ENCODE results near the gene KISS1R.

The KISS1R gene

DNA sequence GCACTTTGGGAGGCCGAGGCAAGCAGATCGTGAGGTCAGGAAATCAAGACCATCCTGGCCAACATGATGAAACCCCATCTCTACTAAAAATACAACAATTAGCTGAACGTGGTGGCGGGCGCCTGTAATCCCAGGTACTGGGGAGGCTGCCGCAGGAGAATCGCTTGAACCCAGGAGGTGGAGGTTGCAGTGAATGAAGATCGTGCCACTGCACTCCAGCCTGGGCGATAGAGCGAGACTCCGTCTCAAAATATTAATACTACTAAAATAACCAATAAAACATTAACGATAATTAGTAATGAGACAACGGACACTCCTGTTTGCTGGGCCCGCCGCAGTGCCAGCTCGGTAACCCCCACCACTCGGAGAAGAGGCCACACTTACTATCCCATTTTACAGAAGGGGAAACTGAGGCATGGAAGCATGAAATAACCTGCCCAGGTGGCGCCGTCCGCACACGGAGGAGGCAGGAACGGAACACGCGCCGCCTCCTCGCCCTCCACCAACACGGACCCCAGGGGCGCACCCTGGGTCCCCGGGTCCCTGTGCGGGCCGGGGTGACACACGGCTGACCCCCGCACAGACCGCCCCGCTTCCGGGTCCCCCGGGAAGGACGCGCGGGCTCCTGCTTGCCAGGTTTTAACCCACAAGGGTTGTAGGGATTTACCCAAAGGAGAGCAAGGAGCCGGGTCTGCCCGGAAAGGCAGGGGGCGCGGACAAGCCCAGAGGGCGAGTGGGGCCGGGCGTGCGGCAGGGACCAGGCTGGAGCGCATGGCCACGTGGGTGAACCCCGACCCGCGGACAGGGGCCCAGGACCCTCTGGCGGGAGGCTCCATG is 5.7 kb upstream of the KISS1R start:
- TF ChIP-seq, protein P1, sequence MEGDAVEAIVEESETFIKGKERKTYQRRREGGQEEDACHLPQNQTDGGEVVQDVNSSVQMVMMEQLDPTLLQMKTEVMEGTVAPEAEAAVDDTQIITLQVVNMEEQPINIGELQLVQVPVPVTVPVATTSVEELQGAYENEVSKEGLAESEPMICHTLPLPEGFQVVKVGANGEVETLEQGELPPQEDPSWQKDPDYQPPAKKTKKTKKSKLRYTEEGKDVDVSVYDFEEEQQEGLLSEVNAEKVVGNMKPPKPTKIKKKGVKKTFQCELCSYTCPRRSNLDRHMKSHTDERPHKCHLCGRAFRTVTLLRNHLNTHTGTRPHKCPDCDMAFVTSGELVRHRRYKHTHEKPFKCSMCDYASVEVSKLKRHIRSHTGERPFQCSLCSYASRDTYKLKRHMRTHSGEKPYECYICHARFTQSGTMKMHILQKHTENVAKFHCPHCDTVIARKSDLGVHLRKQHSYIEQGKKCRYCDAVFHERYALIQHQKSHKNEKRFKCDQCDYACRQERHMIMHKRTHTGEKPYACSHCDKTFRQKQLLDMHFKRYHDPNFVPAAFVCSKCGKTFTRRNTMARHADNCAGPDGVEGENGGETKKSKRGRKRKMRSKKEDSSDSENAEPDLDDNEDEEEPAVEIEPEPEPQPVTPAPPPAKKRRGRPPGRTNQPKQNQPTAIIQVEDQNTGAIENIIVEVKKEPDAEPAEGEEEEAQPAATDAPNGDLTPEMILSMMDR (IDR thresholded peaks at IDR 0.05), result no peak

DNA sequence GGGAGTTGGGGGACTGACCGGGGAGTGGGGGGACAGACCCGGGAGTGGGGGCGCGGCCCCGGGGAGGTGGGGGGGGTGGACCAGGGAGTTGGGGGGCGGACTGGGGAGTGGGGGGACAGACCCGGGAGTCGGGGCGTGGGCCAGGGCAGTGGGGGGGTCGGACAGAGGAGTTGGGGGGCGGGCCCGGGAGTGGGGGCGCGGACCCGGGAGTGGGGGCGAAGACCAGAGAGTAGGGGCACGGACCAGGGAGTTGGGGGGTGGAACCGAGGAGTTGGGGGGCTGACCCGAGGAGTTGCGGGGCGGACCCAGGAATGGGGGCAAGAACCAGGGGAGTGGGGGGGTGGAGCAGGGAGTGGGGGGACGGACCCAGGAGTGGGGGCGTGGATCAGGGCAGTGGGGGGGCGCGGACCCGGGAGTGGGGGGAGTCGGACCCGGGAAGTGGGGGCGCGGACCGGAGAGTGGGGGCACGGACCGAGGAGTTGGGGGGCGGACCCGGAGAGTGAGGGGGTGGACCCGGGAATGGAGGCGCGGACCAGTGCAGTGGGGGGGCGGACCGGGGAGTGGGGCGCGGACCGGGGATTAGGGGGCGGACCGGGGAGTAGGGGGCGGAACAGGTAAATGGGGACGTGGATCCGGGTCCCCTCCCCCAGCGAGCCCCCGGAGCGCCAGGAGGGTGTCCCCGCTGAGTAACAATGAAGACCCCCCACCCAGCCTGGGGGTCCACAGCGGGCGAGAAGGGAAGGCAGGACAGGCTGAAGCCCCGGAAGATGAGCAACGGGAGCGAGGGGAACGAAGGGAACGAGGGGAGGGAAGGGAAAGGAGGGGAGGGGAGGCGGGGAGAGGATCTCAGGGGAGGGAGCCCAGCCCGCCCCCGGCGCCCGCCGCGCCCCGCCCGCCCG is 4.7 kb upstream of the KISS1R start:
- no peaks in the 10 kb centered on the region for H3K27me3 ChIP-seq (ENCODE audit: control insufficient read depth, insufficient read depth, low read length)
- H3K27ac ChIP-seq, result peak overlapping the region; percentile 29
- H3K4me1 ChIP-seq, result no peaks in the 10 kb centered on the region
- peak overlapping the region; percentile 69 for H3K4me3 ChIP-seq (ENCODE audit: low read depth, low read length)
- no peak overlapping the region for H3K9ac ChIP-seq
- peaks cover 2% of the 10 kb centered on the region for H3K79me2 ChIP-seq
- peak overlapping the region; percentile 80 for H3K4me2 ChIP-seq (ENCODE audit: low read length)
- H3K36me3 ChIP-seq (ENCODE audit: control insufficient read depth, insufficient read depth, low read length), result no peaks in the 10 kb centered on the region
- peak overlapping the region; percentile 83 for H2AFZ ChIP-seq
- no peaks in the 10 kb centered on the region for H3K9me3 ChIP-seq (ENCODE audit: control insufficient read depth, low read length)
- TF ChIP-seq, protein P1 (IDR thresholded peaks at IDR 0.05), result no peak

More for the DNA sequence above, 5.7 kb upstream of the KISS1R start:
- Histone ChIP-seq H3K4me3 (ENCODE audit: low read depth, low read length) (no peak overlapping the region), H3K27me3 (ENCODE audit: control insufficient read depth, insufficient read depth, low read length) (no peaks in the 10 kb centered on the region), H3K4me2 (ENCODE audit: low read length) (no peak overlapping the region), H3K79me2 (peaks cover 2% of the 10 kb centered on the region), H2AFZ (no peak overlapping the region), H3K9me3 (ENCODE audit: control insufficient read depth, low read length) (no peaks in the 10 kb centered on the region), H3K36me3 (ENCODE audit: control insufficient read depth, insufficient read depth, low read length) (no peaks in the 10 kb centered on the region), H3K27ac (no peak overlapping the region), H3K9ac (no peak overlapping the region), H3K4me1 (no peaks in the 10 kb centered on the region)

DNA sequence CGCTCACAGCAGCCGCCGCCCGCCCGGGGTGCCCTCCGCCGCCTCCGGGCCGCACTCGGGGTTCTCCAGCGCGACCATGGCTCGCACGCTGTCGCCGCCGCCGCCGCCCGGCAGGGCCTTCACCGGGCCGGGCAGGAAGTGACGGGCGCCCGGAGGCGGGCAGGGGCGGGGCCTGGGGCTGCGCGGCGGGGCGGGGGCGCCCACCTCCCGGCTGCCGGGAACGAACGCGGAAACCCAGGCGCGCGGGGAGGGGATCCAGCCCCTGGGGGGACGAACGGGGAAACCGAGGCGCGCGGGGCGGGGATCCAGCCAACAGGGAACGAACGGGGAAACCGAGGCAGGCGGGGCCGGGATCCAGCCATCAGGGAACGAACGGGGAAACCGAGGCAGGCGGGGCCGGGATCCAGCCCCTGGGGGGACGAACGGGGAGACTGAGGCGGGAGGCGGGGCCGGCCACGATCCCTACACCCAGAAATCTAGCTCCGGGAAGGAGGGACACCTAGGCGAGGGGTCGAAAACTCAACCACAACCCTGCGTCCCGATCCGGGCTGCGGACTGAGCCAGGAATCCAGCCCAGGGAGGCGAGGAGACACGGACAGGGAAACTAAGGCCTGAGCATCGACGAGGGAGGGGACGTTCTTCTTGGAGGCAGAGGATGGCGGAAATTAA is 3.9 kb upstream of the KISS1R start, which contains the start of gene R3HDM4:
Gene R3HDM4, minus strand, starts transcription at position 140 of the 669 bp plus-strand sequence. Its CDS starts 62 bp downstream, at position 78.
- Histone ChIP-seq H3K27me3 (ENCODE audit: control insufficient read depth, insufficient read depth, low read length) (no peaks in the 10 kb centered on the region), H3K27ac (peak within 1 kb of the TSS; percentile 65), H3K4me2 (ENCODE audit: low read length) (peak within 1 kb of the TSS; percentile 82), H3K9me3 (ENCODE audit: control insufficient read depth, low read length) (no peaks in the 10 kb centered on the region), H3K36me3 (ENCODE audit: control insufficient read depth, insufficient read depth, low read length) (no peaks in the 10 kb centered on the region), H3K4me3 (ENCODE audit: low read depth, low read length) (peak within 1 kb of the TSS; percentile 69), H3K9ac (peak within 1 kb of the TSS; percentile 87), H3K79me2 (peaks cover 2% of the 10 kb centered on the region), H2AFZ (peak within 1 kb of the TSS; percentile 83), H3K4me1 (no peaks in the 10 kb centered on the region)
- TF ChIP-seq, protein P1 (IDR thresholded peaks at IDR 0.05), result no peak

DNA sequence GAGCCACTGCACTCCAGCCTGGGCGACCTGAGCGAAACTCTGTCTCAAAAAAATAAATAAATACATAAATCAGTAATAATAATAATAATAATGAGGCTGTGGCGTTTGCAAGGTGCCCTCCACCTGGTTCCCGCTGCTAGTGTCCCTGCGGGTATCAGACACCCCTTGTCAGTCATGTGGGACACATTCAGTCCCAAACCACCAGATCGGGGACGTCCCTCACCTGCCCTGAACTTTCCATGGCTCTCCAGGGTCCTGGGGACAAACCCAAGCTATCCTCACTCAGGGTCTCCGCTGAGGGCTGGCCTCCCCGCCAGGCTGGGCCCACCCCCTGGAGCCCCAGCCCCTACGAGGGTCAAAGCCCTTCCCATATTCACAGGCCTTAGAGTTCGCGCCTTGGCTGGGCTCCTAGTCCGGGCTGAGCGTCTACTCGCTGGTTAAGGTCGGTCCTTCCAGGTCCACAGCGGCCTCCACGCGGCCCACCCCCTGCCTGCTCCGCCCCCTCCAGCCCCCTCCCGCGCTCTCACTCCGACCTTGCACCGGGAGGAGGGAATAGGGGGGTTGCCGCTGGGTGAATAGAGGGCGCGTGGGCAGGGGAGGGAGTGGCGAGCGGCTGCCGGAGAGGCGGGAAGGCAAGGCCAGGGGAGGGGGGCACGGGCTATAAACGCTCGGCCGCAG is 349 bp upstream of the KISS1R start:
- Histone ChIP-seq H3K36me3 (ENCODE audit: control insufficient read depth, insufficient read depth, low read length) (no peaks in the 10 kb centered on the region), H3K4me3 (ENCODE audit: low read depth, low read length) (peak overlapping the region; percentile 26), H3K9ac (no peak overlapping the region), H3K27ac (no peak overlapping the region), H2AFZ (no peak overlapping the region), H3K4me1 (no peaks in the 10 kb centered on the region), H3K4me2 (ENCODE audit: low read length) (peak overlapping the region; percentile 64), H3K27me3 (ENCODE audit: control insufficient read depth, insufficient read depth, low read length) (no peaks in the 10 kb centered on the region), H3K79me2 (peaks cover 2% of the 10 kb centered on the region), H3K9me3 (ENCODE audit: control insufficient read depth, low read length) (no peaks in the 10 kb centered on the region)
- TF ChIP-seq, protein P1 (IDR thresholded peaks at IDR 0.05), result no peak

All from parathyroid adenoma (tissue), 2 donors.